ENCODE results near the gene NRSN2.
A peak's percentile ranks its signal among the peaks of the same experiment; 100 is the strongest.
"Not testable (repeated sequence)": the region's sequence is repeated elsewhere in the genome, so short reads cannot be mapped to it uniquely, and the experiment has no call there.

NRSN2 gene

DNA sequence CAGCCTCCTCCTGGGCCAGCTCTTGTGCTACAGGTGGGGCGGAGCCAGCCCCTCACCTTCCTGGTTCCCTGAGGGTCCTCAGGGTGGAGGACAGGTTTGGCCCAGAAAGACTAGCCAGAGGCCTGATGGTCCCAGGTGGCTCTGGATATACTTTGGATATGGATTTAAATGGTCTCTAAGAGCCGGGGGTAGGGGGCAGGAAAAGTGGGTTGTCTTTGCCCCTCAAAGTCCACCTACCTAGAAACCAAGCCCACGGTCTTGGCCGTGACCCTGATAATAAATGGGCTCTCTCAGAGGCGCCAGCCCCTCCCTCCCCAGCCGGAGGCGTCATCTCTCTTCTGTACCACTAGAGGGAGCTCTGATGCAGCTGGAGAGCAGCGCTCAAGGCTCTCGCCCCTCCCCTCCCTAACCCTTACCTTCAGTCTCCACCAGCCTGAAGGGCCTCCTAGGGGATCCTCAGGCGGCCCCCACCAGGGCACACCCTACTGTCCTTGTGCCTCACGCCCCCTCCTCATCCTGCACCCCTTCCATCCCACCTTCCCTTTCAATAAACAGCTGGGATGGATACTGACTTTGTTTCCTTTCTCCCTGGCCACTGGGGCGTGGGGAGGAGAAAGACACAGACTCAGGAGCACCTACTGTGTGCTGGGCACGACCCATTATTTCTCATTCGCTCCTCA is 7.5 kb downstream of the NRSN2 start:
- DNase-seq (ENCODE audit: low read depth): peak; percentile 80

DNA sequence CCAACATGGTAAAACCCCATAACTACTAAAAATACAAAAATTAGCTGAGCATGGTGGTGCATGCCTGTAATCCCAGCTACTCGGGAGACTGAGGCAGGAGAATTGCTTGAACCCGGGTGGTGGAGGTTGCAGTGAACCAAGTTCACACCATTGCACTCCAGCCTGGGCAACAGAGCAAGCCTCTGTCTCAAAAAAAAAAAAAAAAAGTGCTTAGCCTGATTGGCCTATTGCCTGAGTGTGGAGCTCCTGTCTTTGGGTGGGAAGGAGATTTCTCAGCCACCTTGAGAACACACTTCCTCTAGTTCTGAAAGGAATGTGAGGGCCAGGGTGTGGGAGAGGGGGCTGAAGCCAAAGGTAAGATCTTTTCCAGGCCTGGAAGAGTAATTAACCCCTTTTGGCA is 9.2 kb downstream of the NRSN2 start:
- DNase-seq (ENCODE audit: low read depth): not testable (repeated sequence)

DNA sequence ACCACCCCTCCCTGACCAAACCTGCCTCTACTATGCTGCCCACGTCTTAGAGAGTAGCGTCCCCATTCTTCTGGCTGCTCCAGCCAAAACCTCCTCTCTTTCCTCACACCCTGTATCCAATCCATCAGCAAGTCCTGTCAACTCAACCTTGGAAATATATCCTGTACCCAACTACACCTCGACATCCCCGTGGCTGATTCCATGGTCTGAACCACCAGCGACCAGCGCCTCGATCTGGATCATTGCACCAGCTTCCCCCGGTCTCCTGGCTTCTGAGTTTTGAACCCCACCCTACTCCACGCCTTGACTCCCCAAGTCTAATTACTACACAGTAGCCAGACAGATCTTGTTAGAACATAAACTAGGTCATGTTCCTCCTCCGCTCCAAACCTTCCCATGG is 9.8 kb downstream of the NRSN2 start:
- no peak for DNase-seq (ENCODE audit: low read depth)

DNA sequence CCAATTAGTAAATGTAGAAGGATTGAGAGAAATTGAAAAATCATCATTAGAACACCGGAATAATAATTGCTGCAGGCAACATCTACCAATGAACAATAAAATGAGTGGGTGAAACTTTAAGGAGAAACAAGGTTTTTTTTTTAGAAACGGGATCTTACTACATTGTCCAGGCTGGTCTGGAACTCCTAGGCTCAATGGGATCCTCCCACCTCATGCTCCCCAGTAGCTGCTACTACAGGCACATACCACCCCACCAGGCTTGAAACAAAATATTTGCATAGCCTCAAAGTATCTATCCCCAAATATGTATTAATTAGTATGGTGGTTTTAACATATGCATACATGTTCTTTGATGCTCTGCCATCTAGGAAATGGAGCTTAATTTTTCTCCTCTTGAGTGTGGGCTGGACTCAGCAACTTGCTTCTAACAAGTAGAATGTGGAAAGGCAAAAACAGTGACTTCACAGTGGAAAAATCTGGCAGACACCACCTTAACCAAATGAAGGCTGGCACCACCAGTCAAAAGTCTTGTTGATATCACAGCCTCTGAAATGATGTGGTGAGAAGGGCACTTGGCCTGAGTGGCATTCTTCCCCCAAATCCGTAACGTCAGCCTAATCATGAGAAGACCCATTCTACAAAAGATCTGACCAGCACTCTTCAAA is 12.1 kb downstream of the NRSN2 start:
- peak; percentile 29 for DNase-seq (ENCODE audit: low read depth)

DNA sequence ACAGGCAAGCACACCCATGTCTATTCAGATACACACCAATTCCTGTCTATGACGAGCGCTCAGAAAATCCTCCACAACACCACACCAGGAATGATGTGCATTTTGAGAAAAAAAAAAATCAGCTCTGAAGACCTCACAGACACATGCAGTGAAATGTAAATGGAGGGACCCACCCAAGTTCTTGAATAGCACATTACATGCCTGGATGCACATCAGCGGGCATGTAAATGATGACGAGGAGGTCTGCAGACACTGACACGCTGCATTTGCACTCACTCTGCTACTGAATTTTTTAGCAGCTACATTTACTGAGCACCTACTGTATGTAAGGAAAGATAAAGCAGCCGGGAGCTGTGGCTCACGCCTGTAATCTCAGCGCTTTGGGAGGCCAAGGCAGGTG is 14.7 kb downstream of the NRSN2 start:
- DNase-seq (ENCODE audit: low read depth): no peak

DNA sequence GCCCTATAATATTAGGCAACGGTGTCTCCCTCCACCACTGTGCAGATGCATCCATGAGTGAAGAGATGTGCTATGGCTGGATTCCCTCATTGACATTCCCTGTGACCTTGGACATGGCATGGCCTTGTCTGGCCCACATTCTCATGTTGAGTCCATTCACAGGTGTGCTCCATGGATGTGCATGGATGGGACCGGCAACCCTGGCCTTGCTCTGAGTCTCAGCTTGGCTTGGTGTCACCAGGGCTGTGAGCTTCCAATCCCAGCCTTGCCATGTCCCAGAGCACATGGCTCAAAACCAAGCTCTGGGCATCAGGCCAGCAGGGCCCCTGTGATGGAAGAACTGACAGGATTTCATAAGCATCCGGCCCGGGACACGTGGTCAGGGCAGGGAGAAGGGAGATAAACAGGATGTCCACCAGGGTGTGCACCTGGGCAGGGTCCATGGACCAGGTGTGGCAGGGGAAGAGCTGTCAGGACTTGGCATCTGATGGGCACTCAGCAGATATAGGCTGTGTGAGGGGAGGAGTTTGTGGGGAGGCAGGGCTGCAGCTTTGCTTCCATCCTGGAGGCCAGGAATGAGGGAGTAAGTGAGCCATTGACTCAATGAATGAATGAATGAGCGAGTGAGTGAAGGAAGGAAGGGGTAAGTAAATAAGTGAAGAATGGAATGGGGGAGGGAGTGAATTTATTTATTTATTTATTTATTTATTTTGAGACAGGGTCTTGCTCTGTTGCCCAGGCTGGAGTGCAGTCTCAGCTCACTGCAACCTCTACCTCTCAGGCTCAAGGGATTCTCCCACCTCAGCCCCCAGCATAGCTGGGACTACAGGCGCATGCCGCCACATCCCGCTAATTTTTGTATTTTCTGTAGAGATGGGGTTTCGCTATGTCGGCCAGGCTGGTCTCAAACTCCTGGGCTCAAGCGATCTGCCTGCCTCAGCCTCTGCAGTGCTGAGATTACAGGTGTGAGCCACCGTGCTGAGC is 15.7 kb downstream of the NRSN2 start:
- DNase-seq (ENCODE audit: low read depth): peak; percentile 89

DNA sequence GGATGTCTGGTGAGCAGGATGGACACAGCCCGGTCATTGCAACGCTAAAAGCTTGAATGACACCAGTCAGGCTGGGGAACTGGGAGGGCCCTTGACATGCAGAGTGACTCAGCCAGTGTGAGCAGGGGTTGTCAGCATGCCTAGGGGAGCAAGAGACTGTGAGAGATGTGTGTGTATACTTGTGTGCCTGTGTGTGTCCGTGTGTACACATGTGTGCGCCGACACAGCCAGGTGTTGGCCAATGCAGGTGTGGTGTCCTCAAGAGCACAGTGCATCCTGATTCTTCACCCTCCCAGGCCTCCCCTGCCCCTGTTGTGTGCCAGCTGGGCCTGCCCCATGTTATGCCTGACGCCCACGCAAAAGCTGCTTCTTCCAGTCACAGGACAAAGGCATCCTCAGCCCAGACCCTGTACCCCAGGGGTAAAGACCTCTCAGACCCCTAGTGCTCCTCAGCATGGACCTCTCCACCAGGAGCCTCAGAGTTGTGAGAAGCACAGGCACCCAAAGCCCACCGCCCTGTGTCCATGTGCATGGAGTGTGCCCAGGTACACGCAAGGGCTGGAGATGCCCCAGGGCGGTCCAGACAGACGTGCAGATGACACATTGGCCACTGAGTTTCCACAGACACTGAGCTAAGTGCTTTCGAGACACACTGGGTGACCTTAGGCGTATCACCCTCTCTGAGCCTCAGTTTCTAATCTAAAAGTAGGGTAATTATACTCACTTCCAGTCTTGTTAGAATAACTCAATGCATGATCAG is 16.6 kb downstream of the NRSN2 start:
- peak; percentile 48 for DNase-seq (ENCODE audit: low read depth)

DNA sequence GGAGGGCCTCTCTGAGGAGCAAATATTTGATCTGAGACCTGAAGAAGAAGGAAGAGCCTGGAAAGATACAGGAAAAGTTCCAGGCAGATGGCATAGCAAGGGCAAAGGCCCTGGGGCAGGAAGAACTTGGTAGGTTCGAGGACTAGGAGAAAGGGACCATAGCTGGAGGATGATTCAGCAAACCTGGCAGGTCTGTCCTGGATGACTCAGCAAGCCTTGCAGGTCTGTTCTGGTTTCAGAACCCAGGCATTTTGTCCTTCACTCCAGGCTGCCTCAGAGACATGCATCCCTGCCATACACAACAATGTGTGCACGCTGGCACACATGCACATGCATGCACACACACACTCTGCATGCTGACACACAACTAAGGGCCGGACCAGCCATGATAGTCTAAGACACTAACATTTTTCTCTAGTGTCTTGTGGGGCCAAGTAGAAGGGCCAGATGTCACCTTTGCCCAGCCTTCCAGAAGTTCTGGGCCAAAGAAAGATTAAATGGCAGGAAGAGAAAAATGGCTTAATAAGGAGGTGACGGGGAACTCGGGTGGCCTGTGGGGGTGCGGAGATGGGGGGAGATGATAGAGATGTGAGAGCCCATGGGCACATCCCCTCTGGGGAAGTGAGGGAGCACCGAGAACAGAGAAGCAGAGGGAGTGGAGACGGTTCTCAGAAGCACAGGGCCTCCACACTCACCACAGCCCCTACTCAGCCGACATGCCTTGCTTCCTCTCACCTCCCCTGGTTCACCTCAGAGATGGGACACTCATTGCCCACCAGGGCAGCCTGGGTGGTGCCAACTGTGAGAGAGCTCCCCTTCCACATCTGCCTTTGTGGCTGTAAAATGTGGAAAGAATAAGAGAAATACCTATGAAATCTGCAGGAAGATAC is 18.2 kb downstream of the NRSN2 start:
- DNase-seq (ENCODE audit: low read depth): peak; percentile 49

DNA sequence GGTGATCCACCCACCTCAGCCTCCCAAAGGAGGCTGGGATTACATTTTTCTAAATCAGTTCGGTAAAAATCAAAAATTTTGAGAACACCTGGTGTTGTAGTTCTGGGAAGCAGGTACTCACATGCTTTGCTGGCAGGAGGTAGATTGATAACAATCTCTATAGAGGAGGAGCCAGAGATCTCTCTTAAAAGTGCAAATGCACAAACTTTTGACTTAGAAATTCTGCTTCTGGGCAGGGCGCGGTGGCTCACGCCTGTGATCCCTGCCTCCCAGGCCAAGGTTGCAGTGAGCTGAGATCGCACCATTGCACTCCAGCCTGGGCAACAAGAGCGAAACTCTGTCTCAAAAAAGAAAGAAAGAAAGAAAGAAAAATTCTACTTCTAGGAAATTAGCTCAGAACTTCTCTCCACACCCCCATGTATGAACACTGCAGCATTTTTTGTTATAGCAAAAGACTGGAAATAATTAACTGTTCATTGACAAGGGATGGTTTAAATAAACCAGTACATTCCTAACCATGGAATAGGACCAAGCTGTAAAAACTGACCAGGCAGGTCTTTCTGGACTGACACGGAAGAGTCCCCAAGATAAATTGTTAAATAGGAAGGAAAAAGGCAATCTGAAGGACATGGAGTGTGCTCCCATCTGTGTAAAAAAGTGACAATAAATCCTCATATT is 19.3 kb downstream of the NRSN2 start:
- DNase-seq (ENCODE audit: low read depth): peak; percentile 16

DNA sequence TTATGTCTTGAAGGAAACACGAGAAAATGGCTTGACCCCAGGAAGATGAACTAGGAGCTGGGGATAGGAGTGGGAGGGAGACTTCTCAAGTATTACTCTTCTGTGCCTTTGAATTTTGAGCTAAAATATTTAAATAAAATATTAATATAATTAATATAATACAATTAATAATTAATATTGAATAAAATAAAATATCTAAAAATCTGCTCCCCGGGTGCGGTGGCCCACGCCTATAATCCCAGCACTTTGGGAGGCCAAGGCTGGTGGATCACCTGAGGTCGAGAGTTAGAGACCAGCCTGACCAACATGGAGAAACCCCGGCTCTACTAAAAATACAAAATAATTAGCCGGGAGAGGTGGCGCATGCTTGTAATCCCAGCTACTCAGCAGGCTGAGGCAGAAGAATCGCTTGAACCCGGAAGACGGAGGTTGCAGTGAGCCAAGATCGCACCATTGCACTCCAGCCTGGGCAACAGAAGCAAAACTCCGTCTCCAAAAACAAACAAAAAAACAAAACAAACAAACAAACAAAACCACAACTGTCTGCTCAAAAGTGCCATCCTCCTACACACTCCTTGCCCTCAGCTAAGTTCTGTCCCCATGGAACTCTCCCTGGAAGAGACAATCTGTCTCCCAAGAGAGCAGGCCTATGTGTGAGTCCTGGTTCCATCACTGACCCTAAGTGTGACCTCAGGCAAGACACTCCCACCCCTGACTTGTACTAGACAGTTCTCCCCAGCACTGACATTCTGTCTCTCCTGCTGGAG is 20.0 kb downstream of the NRSN2 start:
- no peak for DNase-seq (ENCODE audit: low read depth)

DNA sequence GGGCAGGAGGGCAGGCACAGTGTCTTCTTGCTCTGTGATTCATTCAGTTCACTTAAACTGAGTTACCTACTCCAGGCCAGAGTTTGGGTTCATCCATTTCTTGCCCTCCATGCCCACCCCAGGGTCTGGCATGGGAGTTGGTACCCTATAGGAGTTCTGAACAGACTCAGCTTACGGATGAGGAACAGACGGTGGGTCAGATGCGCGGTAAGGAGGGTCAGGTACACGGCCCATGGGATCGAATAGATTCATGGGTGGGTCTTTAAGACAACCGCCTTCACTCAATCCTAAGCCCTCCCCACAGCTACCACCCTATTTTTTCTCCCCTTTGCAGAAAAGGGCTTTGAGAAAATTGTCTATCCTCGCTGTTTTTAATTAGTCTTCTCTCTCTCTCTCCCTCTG is 20.6 kb downstream of the NRSN2 start:
- DNase-seq (ENCODE audit: low read depth): no peak

DNA sequence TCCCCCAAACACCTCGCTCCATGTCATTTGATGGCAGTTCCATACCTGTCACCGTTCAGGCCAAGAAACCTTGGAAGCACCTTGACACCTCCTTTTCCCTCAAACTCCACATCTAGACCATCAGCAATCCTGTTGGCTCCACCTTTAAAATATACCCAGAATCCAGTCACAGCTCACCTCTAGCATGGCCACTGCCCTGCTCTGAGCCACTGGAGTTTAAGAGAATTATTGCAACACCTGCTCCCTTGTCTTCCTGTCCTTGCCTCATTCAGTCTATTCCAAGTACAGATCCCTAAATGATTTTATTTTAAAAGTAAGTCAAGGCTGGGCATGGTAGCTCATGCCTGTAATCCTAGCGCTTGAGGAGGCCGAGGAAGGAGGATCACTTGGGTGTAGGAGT is 22.0 kb downstream of the NRSN2 start:
- DNase-seq (ENCODE audit: low read depth): no peak

DNA sequence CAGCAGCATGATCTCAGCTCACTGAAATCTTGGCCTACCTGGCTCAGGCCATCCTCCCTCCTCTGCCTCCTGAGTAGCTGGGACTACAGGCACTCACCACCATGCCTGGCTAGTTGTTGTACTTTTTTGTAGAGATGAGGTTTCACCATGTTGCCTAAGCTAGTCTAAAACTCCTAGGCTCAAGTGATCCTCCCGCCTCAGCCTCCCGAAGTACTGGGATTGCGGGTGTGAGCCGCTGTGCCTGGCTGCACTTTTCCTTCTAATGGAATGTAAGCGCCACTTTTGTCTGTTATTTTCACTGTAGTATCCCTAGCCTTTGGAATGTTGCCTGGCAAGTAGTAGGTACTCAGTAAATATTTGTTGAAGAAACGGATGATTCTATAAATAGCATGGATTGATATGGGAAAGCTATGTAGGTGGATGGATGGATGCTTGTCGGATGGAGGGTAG is 23.3 kb downstream of the NRSN2 start:
- peak; percentile 26 for DNase-seq (ENCODE audit: low read depth)

DNA sequence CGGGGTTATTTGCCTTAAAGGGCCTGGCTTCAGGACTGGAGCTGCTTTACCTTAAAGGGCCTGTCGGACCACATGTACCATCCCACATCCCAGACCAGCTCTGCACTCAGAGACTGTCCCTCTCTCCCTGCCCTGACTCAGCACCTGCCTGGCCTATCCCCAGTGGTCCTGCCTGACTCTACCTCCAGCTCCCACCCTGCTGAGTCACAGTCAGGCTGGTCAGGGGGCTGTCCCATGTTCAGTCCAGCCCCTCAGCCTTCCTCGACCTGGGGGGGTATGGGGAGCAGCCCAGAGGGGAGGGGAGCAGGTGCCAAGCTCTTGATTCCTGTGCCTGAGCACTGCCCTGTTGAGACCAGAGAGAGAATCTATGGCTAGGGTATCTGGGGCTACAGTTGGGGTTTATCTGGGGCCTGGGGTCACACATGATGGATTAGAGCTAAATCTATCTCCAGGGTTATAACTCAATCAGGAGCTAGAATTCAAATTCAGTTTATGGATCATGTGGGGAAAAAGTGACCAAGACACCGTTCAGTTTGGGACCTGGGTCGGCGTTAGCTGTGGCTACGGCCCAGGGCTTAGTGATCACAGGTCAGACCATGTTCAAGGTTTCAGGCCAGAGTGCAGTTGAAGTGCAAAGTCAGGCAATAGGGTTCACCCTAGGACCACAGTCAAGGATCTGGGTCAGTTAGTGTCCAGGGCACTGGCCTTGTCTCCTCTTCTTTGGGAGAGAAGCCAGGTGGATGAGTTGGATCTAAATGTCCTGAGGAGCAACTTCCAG is 24.3 kb downstream of the NRSN2 start:
- no peak for DNase-seq (ENCODE audit: low read depth)

DNA sequence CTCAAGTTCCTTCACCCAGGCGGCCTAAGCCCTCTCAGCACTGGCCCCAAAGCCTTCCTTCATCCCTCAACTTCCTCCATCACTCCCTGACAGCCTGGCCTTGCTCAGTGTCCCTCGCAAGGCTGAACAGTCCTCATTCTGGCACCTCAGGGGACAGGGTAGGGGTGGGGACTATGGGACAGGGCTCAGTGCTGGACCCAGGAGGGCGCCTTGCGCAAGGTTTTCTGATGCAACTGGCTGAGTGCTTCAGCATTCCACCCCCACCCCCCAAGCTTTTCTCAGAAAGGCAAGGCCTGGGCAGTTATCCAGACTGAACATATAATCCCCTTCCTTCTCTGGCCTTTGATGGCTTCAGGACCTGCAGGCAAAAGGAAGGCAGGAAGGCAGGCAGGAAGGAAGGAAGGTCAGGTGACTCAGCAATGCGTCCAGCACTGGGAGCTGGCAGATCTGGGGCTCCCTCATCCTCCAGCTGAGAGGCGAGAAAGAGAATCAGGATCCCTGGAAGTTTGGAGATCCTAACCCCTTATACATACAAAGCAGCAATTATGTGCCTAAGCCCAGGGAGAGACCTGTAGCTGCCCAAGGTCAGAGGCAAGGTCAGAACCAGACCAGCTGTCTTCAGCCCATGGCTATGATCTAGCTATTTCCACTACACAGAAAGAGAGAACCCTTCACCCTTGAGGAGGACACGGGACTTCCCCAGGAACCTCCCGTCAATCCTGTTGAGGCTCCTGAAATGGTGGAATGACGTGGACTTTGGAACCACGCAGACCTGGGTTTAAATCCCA is 25.0 kb downstream of the NRSN2 start:
- DNase-seq (ENCODE audit: low read depth): peak; percentile 96

DNA sequence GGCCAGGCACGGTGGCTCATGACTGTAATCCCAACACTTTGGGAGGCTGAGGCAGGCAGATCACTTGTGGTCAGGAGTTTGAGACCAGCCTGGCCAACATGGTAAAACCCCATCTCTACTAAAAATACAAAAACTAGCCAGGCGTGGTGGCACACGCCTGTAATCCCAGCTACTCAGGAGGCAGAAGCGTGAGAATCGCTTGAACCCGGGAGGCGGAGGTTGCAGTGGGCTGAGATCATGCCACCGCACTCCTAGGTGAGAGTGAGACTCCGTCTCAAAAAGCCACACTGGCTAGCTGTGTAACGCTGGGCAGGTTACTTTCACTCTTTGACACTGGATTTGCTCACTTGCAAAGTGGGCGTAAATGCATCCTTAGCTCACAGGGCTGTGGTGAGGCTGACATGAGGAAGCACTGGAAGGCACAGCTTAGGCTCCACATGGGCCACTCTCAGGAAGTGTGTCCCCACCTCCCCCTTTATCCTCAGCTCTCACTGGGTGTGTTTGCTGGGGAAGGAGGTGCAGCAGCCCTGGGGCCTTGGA is 25.7 kb downstream of the NRSN2 start:
- DNase-seq (ENCODE audit: low read depth): not testable (repeated sequence)

DNA sequence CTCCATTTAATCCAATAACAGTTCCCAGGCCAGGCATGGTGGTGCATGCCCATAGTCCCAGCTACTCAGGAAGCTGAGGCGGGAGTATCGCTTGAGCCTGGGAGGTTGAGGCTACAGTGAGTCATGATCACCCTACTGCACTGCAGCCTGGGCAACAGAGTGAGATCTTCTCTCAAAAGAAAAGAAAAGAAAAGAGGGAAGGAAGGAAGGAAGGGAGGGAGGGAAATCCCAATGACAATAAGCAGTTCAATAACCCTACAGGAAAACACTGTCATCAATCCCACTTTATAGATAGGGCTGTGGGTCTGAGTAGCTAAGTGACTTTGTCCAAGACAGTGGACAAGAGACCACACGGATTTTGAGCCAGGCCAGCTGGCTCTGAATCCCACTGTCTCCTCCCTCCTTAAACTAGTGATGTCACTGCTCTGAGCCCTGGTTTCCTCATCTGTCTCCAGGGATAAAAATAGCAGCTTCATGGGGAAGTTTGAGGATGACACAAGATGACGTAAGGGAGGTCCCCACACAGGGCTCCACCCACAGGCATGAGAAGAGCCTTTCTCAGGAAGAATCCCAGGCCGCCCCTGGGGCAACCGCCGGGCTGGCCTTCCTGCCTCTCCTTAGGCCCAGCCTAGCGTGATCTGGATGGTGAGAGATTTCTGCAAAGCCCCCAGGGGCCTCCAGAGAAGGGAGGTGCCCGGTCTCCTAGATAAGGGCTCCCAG is 26.4 kb downstream of the NRSN2 start:
- DNase-seq (ENCODE audit: low read depth): peak; percentile 85
